GM12878 (cell line): ENCODE results near the gene GLS. TPM values are rescaled to one million over a fixed set of nuclear protein-coding genes. Genes with fewer than 3 reads are reported as not detected.

Experiments
- ATF7 ChIP-seq: fragments of 450-650 bp; IDR thresholded peaks from 2 replicates; pipeline ENCODE4 v1.6.1; 2016; ENCODE audit warnings: low read depth, mild to moderate bottlenecking
- BHLHE40 ChIP-seq, 2 experiments: fragments of 450-650 bp in 1 of 2; IDR thresholded peaks; 2 replicates each; pipeline ENCODE4 v1.6.1; 2011 to 2017; ENCODE audit warnings: low read depth in 2 of 2, borderline replicate concordance in 1 of 2, improper control_type of control experiment in 1 of 2, low read length in 1 of 2, mild to moderate bottlenecking in 1 of 2
- BMI1 ChIP-seq: fragments of 450-650 bp; IDR thresholded peaks from 2 replicates; pipeline ENCODE4 v1.6.1; 2016; ENCODE audit warnings: mild to moderate bottlenecking, moderate library complexity, borderline replicate concordance
- CREM ChIP-seq: IDR thresholded peaks from 2 replicates; pipeline ENCODE4 v1.6.1; 2014; ENCODE audit warnings: antibody characterized with exemption, low read depth
- EGR1 ChIP-seq, 2 experiments: IDR thresholded peaks; 1 replicate in 1 of 2; 2 replicates in 1 of 2; pipeline ENCODE4 v1.6.1; 2011 to 2012; ENCODE audit warnings: low read depth in 2 of 2, low read length in 2 of 2, borderline replicate concordance in 1 of 2, mild to moderate bottlenecking in 1 of 2, moderate library complexity in 1 of 2
- JUNB ChIP-seq: IDR thresholded peaks from 2 replicates; pipeline ENCODE4 v1.6.1; 2016; ENCODE audit warnings: antibody characterized with exemption, mild to moderate bottlenecking
- KDM1A ChIP-seq: fragments of 200-600 bp; sonication (generic); IDR thresholded peaks from 2 replicates; pipeline ENCODE4 v1.6.1; 2016; ENCODE audit warnings: borderline replicate concordance
- MEF2A ChIP-seq: IDR thresholded peaks from 2 replicates; pipeline ENCODE4 v1.6.1; 2011; ENCODE audit warnings: low read depth, mild to moderate bottlenecking, low read length, moderate library complexity; ENCODE audit not compliant: insufficient read depth
- NBN ChIP-seq: fragments of 450-650 bp; IDR thresholded peaks from 2 replicates; pipeline ENCODE4 v1.6.1; 2016
- NFXL1 ChIP-seq: fragments of 450-650 bp; IDR thresholded peaks from 2 replicates; pipeline ENCODE4 v1.6.1; 2017; ENCODE audit warnings: antibody characterized with exemption, mild to moderate bottlenecking, borderline replicate concordance
- NR2C1 ChIP-seq: fragments of 450-650 bp; IDR thresholded peaks from 2 replicates; pipeline ENCODE4 v1.6.1; 2017; ENCODE audit warnings: antibody characterized with exemption, mild to moderate bottlenecking, moderate library complexity
- NR2C2 ChIP-seq: IDR thresholded peaks from 2 replicates; pipeline ENCODE4 v1.6.1; 2011; ENCODE audit warnings: borderline replicate concordance, low read depth; ENCODE audit not compliant: control insufficient read depth, insufficient read length
- NRF1 ChIP-seq: conservative IDR thresholded peaks from 2 replicates; pipeline ENCODE4 v1.6.1; 2011; ENCODE audit warnings: mild to moderate bottlenecking, low read depth, low read length, improper control_type of control experiment
- PML ChIP-seq: IDR thresholded peaks from 2 replicates; pipeline ENCODE4 v1.6.1; 2012; ENCODE audit warnings: low read length, inconsistent platforms
- POLR2A ChIP-seq: IDR thresholded peaks from 2 replicates; pipeline ENCODE4 v1.6.1; 2011; ENCODE audit warnings: low read depth, mild to moderate bottlenecking, low read length
- RAD51 ChIP-seq: fragments of 450-650 bp; IDR thresholded peaks from 2 replicates; pipeline ENCODE4 v1.6.1; 2016; ENCODE audit warnings: moderate library complexity, mild to moderate bottlenecking, inconsistent platforms
- ZNF384 ChIP-seq: IDR thresholded peaks from 2 replicates; pipeline ENCODE4 v1.6.1; 2012; ENCODE audit warnings: low read depth, mild to moderate bottlenecking, low read length, improper control_type of control experiment, borderline replicate concordance
- polyA plus RNA-seq, 11 experiments: library from polyadenylated mRNA; depleted of rRNA in 4 of 11; unstranded in 6 of 11; stranded (reverse) in 5 of 11; fragments of >200 nt; fragmentation: Nextera tagmentation in 4 of 11; fragmentation: Illumina TruSeq in 1 of 11; extraction: Ambion mirVana in 4 of 11; extraction: Trizol in 1 of 11; gene quantifications; 1 replicate in 1 of 11; 2 replicates in 10 of 11; pipeline versions ENCODE4 v1.2.1 to v1.2.3, GENCODE V29; 2011 to 2016; ENCODE audit warnings: inconsistent platforms in 2 of 11, missing spikeins in 2 of 11, low read depth in 1 of 11
- total RNA-seq, 4 experiments: library from RNA; depleted of rRNA in 3 of 4; stranded (reverse); fragments of >200 nt in 3 of 4; fragmentation: Illumina TruSeq in 1 of 4; extraction: Trizol in 1 of 4; gene quantifications; 2 replicates each; pipeline versions ENCODE4 v1.2.1 to v1.2.3, GENCODE V29; 2013 to 2021
- TF ChIP-seq, protein P1 (sequence below): fragments of 450-650 bp; IDR thresholded peaks from 2 replicates; pipeline ENCODE4 v1.6.1; 2017; ENCODE audit warnings: mild to moderate bottlenecking, moderate library complexity
- TF ChIP-seq, protein P2 (sequence below): fragments of 150-350 bp; IDR thresholded peaks from 2 replicates; pipeline ENCODE4 v1.6.1; 2014; ENCODE audit warnings: mild to moderate bottlenecking, low read depth, low read length
- TF ChIP-seq, protein P3 (sequence below): IDR thresholded peaks from 2 replicates; pipeline ENCODE4 v1.6.1; 2012; ENCODE audit warnings: low read length, inconsistent platforms

The GLS gene
- total and polyA plus RNA-seq, 10 of the 15 experiments (the other 5 are each of a cell fraction or from before 2014, with no cell fraction given), result 15.7 to 145 (median 70.8) TPM

DNA sequence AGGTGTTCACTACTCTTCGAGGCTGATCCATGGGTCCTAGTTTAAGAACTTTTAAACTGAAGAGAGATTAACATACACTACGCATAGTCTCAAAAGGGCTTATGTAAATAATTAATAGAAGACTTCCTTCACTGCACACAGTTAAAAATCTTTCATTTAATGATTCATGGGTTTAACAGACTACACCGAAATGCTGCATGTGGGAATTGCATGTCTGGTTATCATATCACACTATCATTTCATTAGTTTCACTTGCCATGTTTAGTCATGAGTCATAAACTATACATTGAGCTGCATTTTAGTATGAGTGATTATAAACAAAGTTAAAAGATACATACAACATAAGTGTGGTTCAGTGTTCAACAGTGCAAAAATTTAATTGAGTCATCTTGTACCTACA, 31.2 kb downstream of the GLS start (continued):
- TF ChIP-seq, protein P1, sequence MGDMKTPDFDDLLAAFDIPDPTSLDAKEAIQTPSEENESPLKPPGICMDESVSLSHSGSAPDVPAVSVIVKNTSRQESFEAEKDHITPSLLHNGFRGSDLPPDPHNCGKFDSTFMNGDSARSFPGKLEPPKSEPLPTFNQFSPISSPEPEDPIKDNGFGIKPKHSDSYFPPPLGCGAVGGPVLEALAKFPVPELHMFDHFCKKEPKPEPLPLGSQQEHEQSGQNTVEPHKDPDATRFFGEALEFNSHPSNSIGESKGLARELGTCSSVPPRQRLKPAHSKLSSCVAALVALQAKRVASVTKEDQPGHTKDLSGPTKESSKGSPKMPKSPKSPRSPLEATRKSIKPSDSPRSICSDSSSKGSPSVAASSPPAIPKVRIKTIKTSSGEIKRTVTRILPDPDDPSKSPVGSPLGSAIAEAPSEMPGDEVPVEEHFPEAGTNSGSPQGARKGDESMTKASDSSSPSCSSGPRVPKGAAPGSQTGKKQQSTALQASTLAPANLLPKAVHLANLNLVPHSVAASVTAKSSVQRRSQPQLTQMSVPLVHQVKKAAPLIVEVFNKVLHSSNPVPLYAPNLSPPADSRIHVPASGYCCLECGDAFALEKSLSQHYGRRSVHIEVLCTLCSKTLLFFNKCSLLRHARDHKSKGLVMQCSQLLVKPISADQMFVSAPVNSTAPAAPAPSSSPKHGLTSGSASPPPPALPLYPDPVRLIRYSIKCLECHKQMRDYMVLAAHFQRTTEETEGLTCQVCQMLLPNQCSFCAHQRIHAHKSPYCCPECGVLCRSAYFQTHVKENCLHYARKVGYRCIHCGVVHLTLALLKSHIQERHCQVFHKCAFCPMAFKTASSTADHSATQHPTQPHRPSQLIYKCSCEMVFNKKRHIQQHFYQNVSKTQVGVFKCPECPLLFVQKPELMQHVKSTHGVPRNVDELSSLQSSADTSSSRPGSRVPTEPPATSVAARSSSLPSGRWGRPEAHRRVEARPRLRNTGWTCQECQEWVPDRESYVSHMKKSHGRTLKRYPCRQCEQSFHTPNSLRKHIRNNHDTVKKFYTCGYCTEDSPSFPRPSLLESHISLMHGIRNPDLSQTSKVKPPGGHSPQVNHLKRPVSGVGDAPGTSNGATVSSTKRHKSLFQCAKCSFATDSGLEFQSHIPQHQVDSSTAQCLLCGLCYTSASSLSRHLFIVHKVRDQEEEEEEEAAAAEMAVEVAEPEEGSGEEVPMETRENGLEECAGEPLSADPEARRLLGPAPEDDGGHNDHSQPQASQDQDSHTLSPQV, result no peak
- TF ChIP-seq NBN (0 out of 2 replicates have a peak, but pooled peaks have one; percentile 27), ATF7 (peak; percentile 75), RAD51 (no peak), POLR2A (no peak), MEF2A (no peak), ZNF384 (no peak), JUNB (peak; percentile 84), NR2C2 (no peak), KDM1A (no peak), PML (no peak), NR2C1 (no peak), BMI1 (0 out of 2 replicates have a peak, but pooled peaks have one; percentile 29), EGR1 (IDR thresholded peaks at IDR 0.05; ENCODE audit: borderline replicate concordance in 1 of 2, low read depth in 2 of 2, low read length in 2 of 2) (no peak), CREM (0 out of 2 replicates have a peak, but pooled peaks have one; percentile 13), NRF1 (no peak), BHLHE40 (IDR thresholded peaks at IDR 0.05; ENCODE audit: borderline replicate concordance in 1 of 2, low read depth in 2 of 2, low read length in 1 of 2) (peak in 1 of 2 experiments; percentile 5; a peak in 1 of 4 replicates), NFXL1 (no peak)
- TF ChIP-seq, protein P2, sequence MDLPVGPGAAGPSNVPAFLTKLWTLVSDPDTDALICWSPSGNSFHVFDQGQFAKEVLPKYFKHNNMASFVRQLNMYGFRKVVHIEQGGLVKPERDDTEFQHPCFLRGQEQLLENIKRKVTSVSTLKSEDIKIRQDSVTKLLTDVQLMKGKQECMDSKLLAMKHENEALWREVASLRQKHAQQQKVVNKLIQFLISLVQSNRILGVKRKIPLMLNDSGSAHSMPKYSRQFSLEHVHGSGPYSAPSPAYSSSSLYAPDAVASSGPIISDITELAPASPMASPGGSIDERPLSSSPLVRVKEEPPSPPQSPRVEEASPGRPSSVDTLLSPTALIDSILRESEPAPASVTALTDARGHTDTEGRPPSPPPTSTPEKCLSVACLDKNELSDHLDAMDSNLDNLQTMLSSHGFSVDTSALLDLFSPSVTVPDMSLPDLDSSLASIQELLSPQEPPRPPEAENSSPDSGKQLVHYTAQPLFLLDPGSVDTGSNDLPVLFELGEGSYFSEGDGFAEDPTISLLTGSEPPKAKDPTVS, result no peak
- TF ChIP-seq, protein P3, sequence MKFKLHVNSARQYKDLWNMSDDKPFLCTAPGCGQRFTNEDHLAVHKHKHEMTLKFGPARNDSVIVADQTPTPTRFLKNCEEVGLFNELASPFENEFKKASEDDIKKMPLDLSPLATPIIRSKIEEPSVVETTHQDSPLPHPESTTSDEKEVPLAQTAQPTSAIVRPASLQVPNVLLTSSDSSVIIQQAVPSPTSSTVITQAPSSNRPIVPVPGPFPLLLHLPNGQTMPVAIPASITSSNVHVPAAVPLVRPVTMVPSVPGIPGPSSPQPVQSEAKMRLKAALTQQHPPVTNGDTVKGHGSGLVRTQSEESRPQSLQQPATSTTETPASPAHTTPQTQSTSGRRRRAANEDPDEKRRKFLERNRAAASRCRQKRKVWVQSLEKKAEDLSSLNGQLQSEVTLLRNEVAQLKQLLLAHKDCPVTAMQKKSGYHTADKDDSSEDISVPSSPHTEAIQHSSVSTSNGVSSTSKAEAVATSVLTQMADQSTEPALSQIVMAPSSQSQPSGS, result peak; percentile 55
